HCT116 (cell line): Measurements from ENCODE around the gene PTCD3. TPM values are rescaled to one million over a fixed set of nuclear protein-coding genes. Genes with fewer than 3 reads are reported as not detected.

Experiments
- ATAC-seq: fragments of 200-7000 bp; cut with Tn5 transposase; 2 replicates; pipeline ENCODE4 v1.9.1; 2020; ENCODE audit warnings: mild to moderate bottlenecking, moderate library complexity
- BruUV-seq: library from RNA; stranded (reverse); fragments of 400-500 nt; replicated peaks from 2 replicates; lab custom pipeline; 2021; lab: Mats Ljungman, UMichigan
- CTCF ChIA-PET: fragments of 300-600 bp; sonication (Branson Sonifier 250); formaldehyde crosslinking; loops from one replicate; lab custom pipeline; 2021; ENCODE audit warnings: antibody characterized with exemption; lab: Charles Lee
- POLR2A ChIA-PET: fragments of 300-600, 350-600 bp; sonication (Branson Sonifier 250); formaldehyde crosslinking; loops from one replicate; lab custom pipeline; 2021; ENCODE audit warnings: antibody characterized with exemption; lab: Charles Lee
- RAD21 ChIA-PET, 2 experiments: fragments of 300-600 bp; sonication (Branson Sonifier 250); formaldehyde crosslinking; loops; one replicate each; lab custom pipeline; 2023; ENCODE audit warnings: low total read pairs in 2 of 2; ENCODE audit not compliant: uncharacterized antibody in 2 of 2, unreplicated experiment in 2 of 2, low non-redundant PET in 1 of 2; lab: Charles Lee
- DNase-seq: peaks from one replicate; pipeline ENCODE4 v3.0.0-alpha.2; 2010; ENCODE audit warnings: low read depth, low spot score
- H2AFZ ChIP-seq: fragments of 200-600 bp; shearing (Covaris generic), sonication (generic); 2 replicates; pipeline ENCODE4 v1.6.1; 2017; ENCODE audit warnings: low read depth, mixed run types, mixed read lengths, antibody characterized with exemption, low read length; ENCODE audit not compliant: poor library complexity, severe bottlenecking
- H3K27ac ChIP-seq: 2 replicates; pipeline ENCODE4 v1.5.1; 2012; ENCODE audit warnings: low read depth, low read length
- H3K27me3 ChIP-seq: fragments of 200-600 bp; sonication (generic); 2 replicates; pipeline ENCODE4 v1.6.1; 2016; ENCODE audit warnings: mixed run types, low read length, mixed read lengths; ENCODE audit not compliant: insufficient read depth
- H3K36me3 ChIP-seq, 2 experiments: fragments of 200-500 bp in 1 of 2; fragments of 200-600 bp in 1 of 2; sonication (Bioruptor generic) in 1 of 2; sonication (generic) in 1 of 2; 2 replicates each; pipeline versions ENCODE4 v1.5.1 to v1.6.1; 2014 to 2016; ENCODE audit warnings: low read length in 2 of 2, inconsistent platforms in 1 of 2, mixed read lengths in 1 of 2, mixed run types in 1 of 2; ENCODE audit not compliant: insufficient read depth in 2 of 2, control insufficient read depth in 1 of 2
- H3K4me1 ChIP-seq, 2 experiments: fragments of 200-600 bp in 1 of 2; sonication (generic) in 1 of 2; 2 replicates each; pipeline versions ENCODE4 v1.5.1 to v1.6.1; 2012 to 2017; ENCODE audit warnings: low read length in 2 of 2, inconsistent platforms in 1 of 2, mild to moderate bottlenecking in 1 of 2, mixed read lengths in 1 of 2, mixed run types in 1 of 2, moderate library complexity in 1 of 2; ENCODE audit not compliant: insufficient read depth in 2 of 2, control insufficient read depth in 1 of 2
- H3K4me2 ChIP-seq: fragments of 200-600 bp; sonication (generic); 2 replicates; pipeline ENCODE4 v1.6.1; 2017; ENCODE audit warnings: mixed run types, low read length, mixed read lengths
- H3K4me3 ChIP-seq, 2 experiments: fragments of 200-600 bp in 1 of 2; sonication (generic) in 1 of 2; replicated peaks in 1 of 2; 2 replicates each; pipeline ENCODE4 v1.5.1; 2011 to 2016; ENCODE audit warnings: low read length in 2 of 2, control low read depth in 1 of 2, low read depth in 1 of 2, mild to moderate bottlenecking in 1 of 2, mixed read lengths in 1 of 2, mixed run types in 1 of 2
- H3K79me2 ChIP-seq: fragments of 200-600 bp; sonication (generic); 2 replicates; pipeline ENCODE4 v1.6.1; 2017; ENCODE audit warnings: mild to moderate bottlenecking, mixed run types, low read length, moderate library complexity, mixed read lengths; ENCODE audit not compliant: insufficient read depth
- H3K9ac ChIP-seq: fragments of 200-600 bp; sonication (generic); 2 replicates; pipeline ENCODE4 v1.6.1; 2016; ENCODE audit warnings: low read length, mixed read lengths
- H3K9me2 ChIP-seq: fragments of 200-600 bp; sonication (generic), shearing (Covaris generic); 2 replicates; pipeline ENCODE4 v1.6.1; 2017; ENCODE audit warnings: mixed run types, mild to moderate bottlenecking, moderate library complexity; ENCODE audit not compliant: insufficient read depth
- H3K9me3 ChIP-seq, 2 experiments: fragments of 200-500 bp in 1 of 2; fragments of 200-600 bp in 1 of 2; sonication (Bioruptor generic) in 1 of 2; sonication (generic) in 1 of 2; 2 replicates each; pipeline ENCODE4 v1.6.1; 2014 to 2017; ENCODE audit warnings: low read length in 2 of 2, mixed read lengths in 2 of 2, inconsistent platforms in 1 of 2, low read depth in 1 of 2, mild to moderate bottlenecking in 1 of 2, mixed run types in 1 of 2, moderate library complexity in 1 of 2; ENCODE audit not compliant: control insufficient read depth in 1 of 2, insufficient read depth in 1 of 2
- H4K20me1 ChIP-seq: fragments of 200-600 bp; sonication (generic), shearing (Covaris generic); 2 replicates; pipeline ENCODE4 v1.6.1; 2017; ENCODE audit warnings: mixed run types, mild to moderate bottlenecking, moderate library complexity; ENCODE audit not compliant: insufficient read depth
- CEBPB ChIP-seq: IDR thresholded peaks from 2 replicates; pipeline ENCODE4 v1.6.1; 2012; ENCODE audit warnings: low read depth
- CTCF ChIP-seq, 3 experiments: fragments of 200-600 bp in 1 of 3; sonication (generic) in 1 of 3; IDR thresholded peaks in 2 of 3; conservative IDR thresholded peaks in 1 of 3; 2 replicates each; pipeline ENCODE4 v1.5.1; 2012 to 2017; ENCODE audit warnings: low read depth in 2 of 3, low read length in 2 of 3, antibody characterized with exemption in 1 of 3, borderline replicate concordance in 1 of 3, control low read depth in 1 of 3, mild to moderate bottlenecking in 1 of 3, mixed read lengths in 1 of 3, mixed run types in 1 of 3, moderate library complexity in 1 of 3; ENCODE audit not compliant: insufficient read depth in 1 of 3
- EZH2phosphoT487 ChIP-seq: fragments of 200-600 bp; IDR thresholded peaks from 2 replicates; pipeline ENCODE4 v1.6.1; 2018; ENCODE audit warnings: antibody characterized with exemption, borderline replicate concordance
- JUND ChIP-seq: IDR thresholded peaks from 2 replicates; pipeline ENCODE4 v1.6.1; 2012
- MAX ChIP-seq: IDR thresholded peaks from 2 replicates; pipeline ENCODE4 v1.6.1; 2012
- POLR2A ChIP-seq: IDR thresholded peaks from 2 replicates; pipeline ENCODE4 v1.7.0; 2011; ENCODE audit warnings: borderline replicate concordance; ENCODE audit not compliant: insufficient read depth, insufficient read length; ENCODE audit errors: extremely low read depth
- SP1 ChIP-seq: IDR thresholded peaks from 2 replicates; pipeline ENCODE4 v1.6.1; 2012; ENCODE audit warnings: low read depth
- SRF ChIP-seq: IDR thresholded peaks from 2 replicates; pipeline ENCODE4 v1.6.1; 2012; ENCODE audit warnings: low read depth
- YY1 ChIP-seq: IDR thresholded peaks from 2 replicates; pipeline ENCODE4 v1.6.1; 2011; ENCODE audit warnings: low read length, low read depth, moderate library complexity, mild to moderate bottlenecking; ENCODE audit not compliant: insufficient replicate concordance; ENCODE audit errors: extremely low read depth
- ZFX ChIP-seq: fragments of 450-650 bp; IDR thresholded peaks from 2 replicates; pipeline ENCODE4 v1.6.1; 2017
- intact Hi-C: fragments of 100-400 bp; cut with micrococcal nuclease; formaldehyde crosslinking; loops from 2 replicates; pipeline ENCODE4 v1.10.0; 2022
- total RNA-seq: library from RNA; stranded (reverse); gene quantifications from one replicate; pipeline ENCODE4 v1.2.1, GENCODE V29; 2021; ENCODE audit not compliant: unreplicated experiment
- TF ChIP-seq, protein P1 (sequence below): IDR thresholded peaks from 2 replicates; pipeline ENCODE4 v1.6.1; 2012; ENCODE audit warnings: low read depth

Gene PTCD3
- total RNA-seq, 1 experiment from 2014 or later: 154 TPM

DNA sequence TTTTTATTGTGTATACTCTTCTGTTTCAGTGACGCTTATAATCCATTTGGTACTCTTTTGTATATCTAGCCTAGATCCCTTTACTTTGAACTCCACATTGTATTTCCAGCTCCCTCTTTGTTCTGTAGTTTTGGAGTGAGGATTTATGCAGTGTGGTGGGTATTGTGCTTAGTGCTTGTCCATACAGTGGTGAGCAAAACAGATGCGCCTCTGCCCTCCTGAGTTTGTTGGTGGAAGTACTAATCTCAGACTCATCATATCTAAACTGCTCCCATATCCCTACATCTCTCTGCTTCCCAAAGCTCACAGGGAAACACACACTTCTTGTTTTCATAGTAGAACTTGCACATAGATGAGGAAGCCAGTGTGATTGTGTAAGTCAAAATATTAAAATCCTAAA is 12.1 kb downstream of the PTCD3 start:
- RAD21 ChIA-PET: no interaction called here
- ATAC-seq (no peak), DNase-seq (no peak)

More for the DNA sequence above, 12.1 kb downstream of the PTCD3 start:
- Histone ChIP-seq H3K79me2 (peaks cover 88% of the 10 kb centered on the region), H3K4me3 (no peak overlapping the region), H3K27me3 (no peaks in the 10 kb centered on the region), H3K4me1 (no peaks in the 10 kb centered on the region), H4K20me1 (0 out of 2 replicates have a peak, but pooled peaks cover 11% of the 10 kb centered on the region), H3K36me3 (peaks cover 69 to 84% of the 10 kb centered on the region in 2 experiments), H2AFZ (no peak overlapping the region), H3K9ac (no peak overlapping the region), H3K27ac (no peak overlapping the region), H3K9me3 (no peaks in the 10 kb centered on the region), H3K9me2 (no peaks in the 10 kb centered on the region), H3K4me2 (no peak overlapping the region)
- CTCF ChIA-PET: no interaction called here
- intact Hi-C loops: no loop called here
- no TSS peak for BruUV-seq
- no peak for TF ChIP-seq EZH2phosphoT487
- no peak for TF ChIP-seq SP1
- no peak for TF ChIP-seq ZFX
- no peak for TF ChIP-seq JUND
- TF ChIP-seq YY1: no peak
- no peak for TF ChIP-seq POLR2A
- TF ChIP-seq SRF: no peak
- TF ChIP-seq CEBPB: no peak
- no peak for TF ChIP-seq MAX
- TF ChIP-seq, protein P1, sequence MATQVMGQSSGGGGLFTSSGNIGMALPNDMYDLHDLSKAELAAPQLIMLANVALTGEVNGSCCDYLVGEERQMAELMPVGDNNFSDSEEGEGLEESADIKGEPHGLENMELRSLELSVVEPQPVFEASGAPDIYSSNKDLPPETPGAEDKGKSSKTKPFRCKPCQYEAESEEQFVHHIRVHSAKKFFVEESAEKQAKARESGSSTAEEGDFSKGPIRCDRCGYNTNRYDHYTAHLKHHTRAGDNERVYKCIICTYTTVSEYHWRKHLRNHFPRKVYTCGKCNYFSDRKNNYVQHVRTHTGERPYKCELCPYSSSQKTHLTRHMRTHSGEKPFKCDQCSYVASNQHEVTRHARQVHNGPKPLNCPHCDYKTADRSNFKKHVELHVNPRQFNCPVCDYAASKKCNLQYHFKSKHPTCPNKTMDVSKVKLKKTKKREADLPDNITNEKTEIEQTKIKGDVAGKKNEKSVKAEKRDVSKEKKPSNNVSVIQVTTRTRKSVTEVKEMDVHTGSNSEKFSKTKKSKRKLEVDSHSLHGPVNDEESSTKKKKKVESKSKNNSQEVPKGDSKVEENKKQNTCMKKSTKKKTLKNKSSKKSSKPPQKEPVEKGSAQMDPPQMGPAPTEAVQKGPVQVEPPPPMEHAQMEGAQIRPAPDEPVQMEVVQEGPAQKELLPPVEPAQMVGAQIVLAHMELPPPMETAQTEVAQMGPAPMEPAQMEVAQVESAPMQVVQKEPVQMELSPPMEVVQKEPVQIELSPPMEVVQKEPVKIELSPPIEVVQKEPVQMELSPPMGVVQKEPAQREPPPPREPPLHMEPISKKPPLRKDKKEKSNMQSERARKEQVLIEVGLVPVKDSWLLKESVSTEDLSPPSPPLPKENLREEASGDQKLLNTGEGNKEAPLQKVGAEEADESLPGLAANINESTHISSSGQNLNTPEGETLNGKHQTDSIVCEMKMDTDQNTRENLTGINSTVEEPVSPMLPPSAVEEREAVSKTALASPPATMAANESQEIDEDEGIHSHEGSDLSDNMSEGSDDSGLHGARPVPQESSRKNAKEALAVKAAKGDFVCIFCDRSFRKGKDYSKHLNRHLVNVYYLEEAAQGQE: no peak
- TF ChIP-seq CTCF (IDR thresholded peaks at IDR 0.05 in 2 of 3, conservative IDR thresholded peaks at IDR 0.05 in 1 of 3; ENCODE audit: borderline replicate concordance in 1 of 3, insufficient read depth in 1 of 3, low read depth in 2 of 3, low read length in 2 of 3): no peak
- POLR2A ChIA-PET: no interaction called here
